GM19240 (cell line): ENCODE data around the gene TSPEAR.

Experiments
- DNase-seq: peaks from one replicate; pipeline ENCODE4 v3.0.0; 2011; ENCODE audit warnings: low spot score; ENCODE audit not compliant: insufficient read length

TSPEAR gene

GRCh38 chr21:44723177-44724131 is 12.1 kb upstream of the TSPEAR start:
- no peak for DNase-seq

GRCh38 chr21:44722731-44723130 is 11.4 kb upstream of the TSPEAR start:
- DNase-seq = no peak

GRCh38 chr21:44720170-44720569 is 8.8 kb upstream of the TSPEAR start:
- no peak for DNase-seq

GRCh38 chr21:44718571-44718970 is 7.2 kb upstream of the TSPEAR start:
- DNase-seq = no peak

- no peak for DNase-seq
Measured at GRCh38 chr21:44718093-44718492, 6.7 kb upstream of the TSPEAR start.

- no peak for DNase-seq
Measured at GRCh38 chr21:44716984-44717383, 5.6 kb upstream of the TSPEAR start.

GRCh38 chr21:44714905-44715304 is 3.5 kb upstream of the TSPEAR start:
- no peak for DNase-seq

GRCh38 chr21:44713846-44714245 is 2.5 kb upstream of the TSPEAR start:
- no peak for DNase-seq

GRCh38 chr21:44713130-44713529 is 1.8 kb upstream of the TSPEAR start:
- no peak for DNase-seq

GRCh38 chr21:44712203-44713028 is 1.0 kb upstream of the TSPEAR start:
- no peak for DNase-seq

GRCh38 chr21:44710756-44711326 is 531 bp downstream of the TSPEAR start:
- DNase-seq = no peak

GRCh38 chr21:44710294-44710665 is 1.1 kb downstream of the TSPEAR start:
- DNase-seq = no peak

GRCh38 chr21:44709426-44710293 is 1.7 kb downstream of the TSPEAR start:
- no peak for DNase-seq

- no peak for DNase-seq
Measured at GRCh38 chr21:44708866-44709425, 2.4 kb downstream of the TSPEAR start.

GRCh38 chr21:44708213-44708865 is 3.0 kb downstream of the TSPEAR start:
- no peak for DNase-seq

- DNase-seq = no peak
Measured at GRCh38 chr21:44706706-44707581, 4.4 kb downstream of the TSPEAR start.

GRCh38 chr21:44706026-44706705 is 5.2 kb downstream of the TSPEAR start:
- DNase-seq = no peak

GRCh38 chr21:44704636-44705001 is 6.8 kb downstream of the TSPEAR start:
- no peak for DNase-seq
